Activated CD4-positive, alpha-beta memory T cell treated with anti-CD3 and anti-CD28 coated beads, Interleukin-2, amount 10 ng/mL, durations not matched to agents 7 days and 5 days (primary cell): ENCODE results near the gene SH2D4B. TPM values are rescaled to one million over a fixed set of nuclear protein-coding genes. Genes with fewer than 3 reads are reported as not detected.

Experiments used
- CTCF ChIA-PET: fragments of 350-600 bp; sonication (Branson Sonifier 250); formaldehyde crosslinking; loops from one replicate; lab custom pipeline; 2021; ENCODE audit warnings: antibody characterized with exemption, inconsistent platforms; lab: Charles Lee
- POLR2A ChIA-PET: fragments of 350-600 bp; sonication (Branson Sonifier 250); formaldehyde crosslinking; loops from one replicate; lab custom pipeline; 2021; ENCODE audit warnings: antibody characterized with exemption; lab: Charles Lee
- DNase-seq: peaks from one replicate; pipeline ENCODE4 v3.0.0-alpha.2; 2020
- H3K27ac Mint-ChIP-seq: one replicate; pipeline ENCODE4 v1.8.0; 2021; ENCODE audit warnings: mild to moderate bottlenecking, mixed read lengths
- H3K27me3 Mint-ChIP-seq: one replicate; pipeline ENCODE4 v1.8.0; 2021; ENCODE audit warnings: mixed read lengths
- H3K36me3 Mint-ChIP-seq: one replicate; pipeline ENCODE4 v1.8.0; 2021; ENCODE audit warnings: low read depth, mixed read lengths
- H3K4me1 Mint-ChIP-seq: one replicate; pipeline ENCODE4 v1.8.0; 2021; ENCODE audit warnings: mixed read lengths
- H3K4me3 Mint-ChIP-seq: one replicate; pipeline ENCODE4 v1.8.0; 2021; ENCODE audit warnings: mild to moderate bottlenecking, mixed read lengths
- H3K9me3 Mint-ChIP-seq: one replicate; pipeline ENCODE4 v1.8.0; 2021; ENCODE audit warnings: mixed read lengths
- total RNA-seq, 2 experiments: library from RNA; stranded (reverse); gene quantifications; one replicate each; pipeline ENCODE4 v1.2.3, GENCODE V29; 2021

Gene SH2D4B
- total RNA-seq, 2 experiments from 2014 or later, result 0.13 to 0.15 TPM

DNA sequence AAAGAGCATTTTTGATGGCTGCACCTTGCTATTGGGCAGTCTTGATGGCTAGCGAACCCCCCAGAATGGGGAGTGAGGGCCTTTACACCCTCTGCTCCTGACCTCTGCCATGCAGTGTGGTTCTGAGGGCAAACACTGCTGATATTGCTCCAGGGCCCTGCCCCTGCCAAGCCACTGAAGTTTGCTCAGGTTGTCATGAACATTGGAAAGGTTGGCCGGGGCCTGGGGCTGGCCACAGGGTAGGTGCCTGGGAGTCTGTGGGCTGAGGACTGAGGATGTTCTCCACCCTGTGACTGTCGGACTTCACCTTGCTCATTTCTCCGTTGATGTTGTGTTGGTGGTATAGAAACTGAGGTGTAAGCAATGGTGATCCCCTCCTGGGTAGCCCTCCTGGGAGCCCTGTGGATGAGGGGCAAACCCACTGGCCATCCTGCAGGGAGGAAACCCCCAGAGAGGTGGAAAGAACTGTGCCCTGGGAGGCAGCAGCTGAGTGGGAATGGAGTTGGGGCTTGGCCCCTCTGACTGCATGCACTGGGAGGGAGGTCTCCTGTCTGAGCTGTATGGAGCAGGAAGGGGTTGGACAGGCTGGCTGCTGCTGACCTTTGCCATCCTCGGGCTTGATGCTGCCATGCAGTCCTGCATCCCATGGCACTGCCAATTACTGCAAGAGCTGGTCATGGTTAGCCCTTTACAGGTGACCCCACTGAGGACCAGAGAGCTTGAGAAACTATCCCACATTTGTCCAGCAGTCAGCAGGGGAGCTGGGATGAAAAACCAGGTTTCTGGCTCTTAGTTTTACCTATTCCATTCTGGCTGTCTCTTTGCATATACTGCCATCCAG is 77.1 kb downstream of the SH2D4B start:
- H3K27me3 Mint-ChIP-seq, result peaks cover 1% of the 10 kb centered on the region
- H3K36me3 Mint-ChIP-seq, result no peaks in the 10 kb centered on the region
- H3K9me3 Mint-ChIP-seq, result no peaks in the 10 kb centered on the region
- H3K27ac Mint-ChIP-seq, result no peak overlapping the region
- no peak overlapping the region for H3K4me3 Mint-ChIP-seq
- POLR2A ChIA-PET, result no interaction called here
- H3K4me1 Mint-ChIP-seq, result no peaks in the 10 kb centered on the region
- no peak for DNase-seq
- CTCF ChIA-PET, result interaction anchor here (1.0 kb wide), 1 partner anchor 237 kb away, joined by 3 read pairs; no protein-coding TSS in a partner anchor

DNA sequence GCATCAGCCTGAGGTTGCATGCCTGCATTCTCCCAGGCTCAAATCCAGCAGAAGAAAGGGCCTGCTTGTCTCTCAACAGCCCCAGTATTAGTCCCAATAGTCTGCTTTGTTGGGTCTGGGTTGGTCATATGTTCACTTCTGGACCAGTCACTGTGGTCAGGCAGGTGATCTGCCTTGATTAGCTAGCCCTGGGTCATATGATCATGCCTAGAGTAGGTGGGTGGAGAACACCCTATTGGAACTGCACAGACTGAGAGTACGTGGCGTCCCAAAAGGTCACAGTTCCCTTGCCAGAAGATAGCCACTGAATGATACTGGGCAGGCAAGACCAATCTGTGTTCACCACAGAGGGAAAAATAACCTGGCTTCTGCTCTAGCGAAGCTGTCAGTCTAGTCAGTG is 80.1 kb downstream of the SH2D4B start:
- no peaks in the 10 kb centered on the region for H3K9me3 Mint-ChIP-seq
- no peaks in the 10 kb centered on the region for H3K36me3 Mint-ChIP-seq
- ChIA-PET CTCF (interaction anchor here (1.0 kb wide), 1 partner anchor 18 kb away, joined by 3 read pairs; no protein-coding TSS in a partner anchor), POLR2A (no interaction called here)
- no peak for DNase-seq
- H3K27me3 Mint-ChIP-seq, result peaks cover 1% of the 10 kb centered on the region
- H3K4me3 Mint-ChIP-seq, result no peak overlapping the region
- H3K27ac Mint-ChIP-seq, result no peak overlapping the region
- H3K4me1 Mint-ChIP-seq, result no peaks in the 10 kb centered on the region

DNA sequence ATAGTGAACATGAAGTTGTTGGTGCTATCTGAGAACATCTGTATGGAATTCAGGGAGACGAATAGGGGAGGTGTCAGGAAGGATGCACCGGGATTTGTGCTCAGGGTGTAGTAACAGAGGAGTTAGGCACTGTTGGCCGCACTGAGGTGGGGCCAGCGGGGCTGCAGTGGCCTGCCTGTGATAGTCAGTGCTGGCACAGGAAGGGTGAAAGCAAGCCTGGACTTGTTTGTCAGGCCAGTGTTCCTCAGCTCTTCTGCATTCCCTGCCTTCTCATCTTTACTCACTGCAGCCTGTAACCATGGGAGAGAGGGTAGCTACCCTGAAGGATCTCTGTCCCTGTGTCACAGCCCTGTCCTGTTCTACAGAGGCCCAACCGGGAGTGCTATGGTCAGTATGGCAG is 81.3 kb downstream of the SH2D4B start:
- H3K36me3 Mint-ChIP-seq, result no peaks in the 10 kb centered on the region

DNA sequence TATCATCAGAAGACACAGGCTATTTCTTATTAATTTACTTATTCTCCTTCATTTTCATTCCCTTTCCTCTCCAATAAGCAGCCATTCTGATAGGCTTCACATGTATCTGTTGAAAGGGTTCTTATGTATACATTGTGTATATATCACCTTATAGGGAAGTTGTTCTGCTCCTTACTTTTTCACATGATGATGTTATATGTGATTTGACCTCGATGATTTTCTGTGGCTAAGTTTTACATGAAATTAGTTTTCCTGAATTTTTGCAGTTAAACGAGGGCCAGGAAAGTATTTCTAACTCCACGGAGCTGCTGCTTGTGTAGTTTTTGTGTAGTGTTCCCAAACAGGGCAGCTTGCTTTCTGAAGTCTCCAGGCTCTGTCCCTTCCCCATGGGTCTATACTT is 84.5 kb downstream of the SH2D4B start:
- Mint-ChIP-seq H3K36me3 (no peaks in the 10 kb centered on the region), H3K9me3 (no peaks in the 10 kb centered on the region), H3K27me3 (peaks cover 2% of the 10 kb centered on the region), H3K4me1 (no peaks in the 10 kb centered on the region), H3K4me3 (no peak overlapping the region), H3K27ac (no peak overlapping the region)
- DNase-seq, result no peak
- ChIA-PET CTCF (interaction anchor here (1.6 kb wide), 1 partner anchor 41 kb away, joined by 4 read pairs; no protein-coding TSS in a partner anchor), POLR2A (no interaction called here)

More for the DNA sequence above, 81.3 kb downstream of the SH2D4B start:
- Mint-ChIP-seq H3K4me3 (no peak overlapping the region), H3K27ac (no peak overlapping the region), H3K4me1 (no peaks in the 10 kb centered on the region), H3K27me3 (no peaks in the 10 kb centered on the region), H3K9me3 (no peaks in the 10 kb centered on the region)
- CTCF ChIA-PET, result no interaction called here
- POLR2A ChIA-PET, result no interaction called here
- DNase-seq, result no peak

DNA sequence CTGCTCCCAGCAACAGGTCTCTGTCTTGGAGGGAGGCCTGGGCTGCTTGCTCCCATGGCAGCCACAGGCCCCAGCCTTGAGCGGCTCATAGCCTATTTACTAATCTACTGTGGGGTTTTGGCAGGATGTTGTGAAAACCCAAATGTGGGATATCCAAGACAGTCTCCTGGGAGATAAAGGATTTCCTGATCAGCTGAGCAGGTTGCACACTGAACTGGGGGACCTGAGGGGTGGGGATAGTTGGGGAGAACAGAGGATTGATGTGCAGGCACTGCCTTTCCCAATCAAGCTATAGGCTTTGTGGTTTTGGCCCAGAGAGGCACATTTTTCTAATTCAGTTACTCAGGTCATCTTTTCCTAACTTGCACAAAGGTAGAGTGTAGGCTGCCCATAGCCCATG is 92.6 kb downstream of the SH2D4B start:
- Mint-ChIP-seq H3K36me3 (no peaks in the 10 kb centered on the region), H3K4me1 (no peaks in the 10 kb centered on the region), H3K4me3 (no peak overlapping the region), H3K27me3 (peaks cover 2% of the 10 kb centered on the region), H3K9me3 (no peaks in the 10 kb centered on the region), H3K27ac (no peak overlapping the region)
- ChIA-PET POLR2A (no interaction called here), CTCF (interaction anchor here (0.9 kb wide), 1 partner anchor 252 kb away, joined by 3 read pairs; no protein-coding TSS in a partner anchor)
- DNase-seq, result no peak

DNA sequence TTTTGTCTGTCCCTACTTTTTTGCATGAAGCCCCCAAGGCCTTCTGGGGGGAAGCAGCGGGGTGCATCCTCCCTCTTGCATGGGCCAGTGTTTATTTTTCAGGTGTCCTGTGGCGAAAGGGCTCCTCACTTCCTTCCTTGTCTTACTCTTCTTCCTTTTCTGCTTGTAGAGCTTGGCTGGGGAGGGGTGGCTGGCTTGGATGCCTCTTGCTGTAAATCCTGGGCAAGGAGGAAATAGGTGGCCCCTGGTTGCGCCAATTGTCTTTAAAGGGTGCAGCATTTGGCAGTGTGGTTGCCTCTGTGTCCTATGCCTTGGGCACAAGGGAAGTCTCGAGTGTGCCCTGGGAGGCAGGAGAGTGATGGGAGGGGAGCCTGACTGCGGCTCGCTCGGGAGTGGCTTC is 95.0 kb downstream of the SH2D4B start:
- ChIA-PET CTCF (no interaction called here), POLR2A (no interaction called here)
- Mint-ChIP-seq H3K36me3 (no peaks in the 10 kb centered on the region), H3K27ac (no peak overlapping the region), H3K4me3 (no peak overlapping the region), H3K9me3 (no peaks in the 10 kb centered on the region), H3K27me3 (no peaks in the 10 kb centered on the region), H3K4me1 (no peaks in the 10 kb centered on the region)
- no peak for DNase-seq

DNA sequence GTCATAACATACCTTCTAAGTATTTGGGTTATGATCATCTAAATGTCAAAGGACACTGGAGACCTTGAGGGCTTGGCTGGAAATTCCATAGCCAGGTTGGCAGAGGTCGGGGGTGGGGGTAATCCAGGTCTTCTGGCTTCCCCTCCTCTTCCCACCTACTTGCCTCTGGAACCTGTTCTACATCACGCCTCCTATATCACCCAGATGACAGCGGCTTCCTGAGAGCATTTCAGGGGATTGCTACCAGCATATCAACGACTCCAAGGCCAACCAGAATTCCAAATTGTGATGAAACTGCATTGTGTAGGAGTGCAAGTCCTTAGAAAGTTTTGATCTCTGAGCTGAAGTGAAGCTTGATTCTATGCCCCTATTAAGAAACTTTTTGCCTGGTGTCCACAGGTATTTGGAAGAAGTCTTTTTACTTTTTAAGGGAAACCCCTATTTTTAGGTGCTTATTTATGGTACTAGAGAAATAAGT is 95.7 kb downstream of the SH2D4B start:
- Mint-ChIP-seq H3K36me3 (no peaks in the 10 kb centered on the region), H3K4me1 (no peaks in the 10 kb centered on the region), H3K27me3 (peaks cover 1% of the 10 kb centered on the region), H3K27ac (no peak overlapping the region), H3K4me3 (no peak overlapping the region), H3K9me3 (no peaks in the 10 kb centered on the region)
- no peak for DNase-seq
- ChIA-PET CTCF (no interaction called here), POLR2A (no interaction called here)

DNA sequence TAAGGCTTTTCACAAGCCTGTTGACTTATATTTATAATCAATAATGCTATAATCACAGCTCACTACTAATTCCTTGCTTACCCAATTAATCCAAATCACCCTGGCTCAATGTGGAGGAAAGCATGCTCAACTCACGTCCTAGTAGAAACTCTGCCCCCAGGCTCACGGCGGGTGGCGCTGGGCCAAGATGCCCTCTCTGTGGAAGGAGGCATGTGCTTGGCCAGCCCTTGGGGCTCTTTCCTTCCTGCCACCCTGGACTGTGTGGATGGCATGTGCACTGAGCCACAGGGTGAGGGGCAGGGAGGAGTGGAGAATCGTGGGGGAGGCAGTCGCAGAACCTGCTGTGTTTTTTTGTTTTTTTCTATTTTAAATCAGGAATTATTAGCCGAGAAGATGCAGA is 96.2 kb downstream of the SH2D4B start:
- Mint-ChIP-seq H3K27ac (no peak overlapping the region), H3K27me3 (peaks cover 6% of the 10 kb centered on the region), H3K9me3 (no peaks in the 10 kb centered on the region), H3K4me3 (no peak overlapping the region), H3K4me1 (no peaks in the 10 kb centered on the region), H3K36me3 (no peaks in the 10 kb centered on the region)
- ChIA-PET POLR2A (no interaction called here), CTCF (no interaction called here)
- no peak for DNase-seq

DNA sequence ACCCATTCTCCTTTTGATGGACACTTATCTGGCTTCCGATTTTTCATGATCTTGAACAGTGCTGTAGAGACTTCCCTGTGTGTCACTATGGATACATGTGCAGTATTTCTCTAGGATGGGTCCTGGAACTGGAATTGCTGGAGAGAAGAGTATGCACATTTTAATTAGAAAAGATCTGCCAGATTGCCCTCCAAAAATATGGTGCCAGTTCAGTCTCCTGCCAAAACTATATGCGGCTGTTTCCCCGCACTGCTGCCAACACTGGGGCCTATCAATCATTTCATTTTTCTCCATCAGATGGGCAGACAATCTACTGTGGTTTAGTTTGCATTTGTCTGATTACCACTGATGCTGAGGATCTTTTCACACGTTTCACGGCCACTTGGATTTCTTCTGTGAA is 105.0 kb downstream of the SH2D4B start:
- ChIA-PET POLR2A (no interaction called here), CTCF (no interaction called here)
- no peak for DNase-seq
- Mint-ChIP-seq H3K9me3 (no peaks in the 10 kb centered on the region), H3K27me3 (peaks cover 25% of the 10 kb centered on the region), H3K4me3 (no peak overlapping the region), H3K36me3 (no peaks in the 10 kb centered on the region), H3K4me1 (no peaks in the 10 kb centered on the region), H3K27ac (no peak overlapping the region)

DNA sequence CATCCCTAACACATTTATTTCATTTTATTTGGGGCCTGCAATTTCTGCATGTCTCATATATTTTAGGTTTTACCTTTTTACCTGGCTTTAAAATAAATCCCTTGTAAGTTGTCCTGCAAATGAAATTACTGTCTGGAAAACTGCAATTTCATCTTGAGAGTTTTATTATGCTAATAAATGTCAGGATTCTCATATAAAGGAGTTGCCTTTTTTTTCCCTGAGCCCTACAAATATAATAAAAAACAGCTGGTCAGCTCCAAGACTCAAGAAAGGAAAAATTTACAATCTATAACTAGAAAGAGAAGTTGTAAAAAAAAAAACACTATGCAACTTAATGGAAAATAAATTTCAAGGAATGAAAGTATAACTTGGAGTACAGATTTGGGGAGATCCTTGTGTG is 108.7 kb downstream of the SH2D4B start:
- Mint-ChIP-seq H3K27me3 (peaks cover 10% of the 10 kb centered on the region), H3K9me3 (no peaks in the 10 kb centered on the region), H3K27ac (no peak overlapping the region), H3K4me3 (no peak overlapping the region), H3K4me1 (no peaks in the 10 kb centered on the region), H3K36me3 (no peaks in the 10 kb centered on the region)
- DNase-seq, result no peak
- CTCF ChIA-PET, result no interaction called here
- POLR2A ChIA-PET, result no interaction called here

DNA sequence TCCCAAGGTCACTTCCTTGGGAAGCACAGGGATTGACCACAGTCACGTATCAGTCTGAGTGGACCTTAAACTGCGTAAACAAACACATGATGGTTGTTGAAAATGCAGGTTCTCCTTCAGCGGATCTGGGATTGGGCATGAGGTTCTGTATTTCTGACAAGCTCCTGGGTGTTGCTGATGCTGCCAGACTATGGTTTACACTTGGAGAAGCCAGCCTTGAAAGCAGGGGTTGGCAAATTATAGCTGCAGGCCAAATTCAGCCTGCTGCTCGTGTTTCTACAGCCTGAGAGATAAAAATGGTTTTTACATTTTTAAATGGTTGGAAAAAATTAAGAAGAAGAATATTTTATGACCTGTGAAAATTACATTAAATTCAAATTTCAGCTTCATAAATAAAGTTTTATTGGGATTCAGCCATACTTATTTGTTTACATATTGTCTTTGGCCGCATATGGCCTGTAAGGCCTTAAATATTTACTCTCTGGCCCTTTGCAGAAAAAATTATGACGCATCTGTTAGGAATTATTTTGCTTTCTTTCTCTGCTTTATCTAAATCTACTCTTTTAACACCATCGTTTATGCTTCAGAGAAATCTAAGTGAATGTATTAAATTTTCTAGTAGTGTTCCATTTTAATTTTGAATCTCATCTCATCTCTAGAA is 109.6 kb downstream of the SH2D4B start:
- peaks cover 10% of the 10 kb centered on the region for H3K27me3 Mint-ChIP-seq
- no peaks in the 10 kb centered on the region for H3K36me3 Mint-ChIP-seq
- POLR2A ChIA-PET, result no interaction called here
- no peak for DNase-seq
- no peak overlapping the region for H3K27ac Mint-ChIP-seq
- H3K4me1 Mint-ChIP-seq, result no peaks in the 10 kb centered on the region
- no peaks in the 10 kb centered on the region for H3K9me3 Mint-ChIP-seq
- no peak overlapping the region for H3K4me3 Mint-ChIP-seq
- CTCF ChIA-PET, result interaction anchor here (1.0 kb wide), 1 partner anchor 16 kb away, joined by 3 read pairs; no protein-coding TSS in a partner anchor

DNA sequence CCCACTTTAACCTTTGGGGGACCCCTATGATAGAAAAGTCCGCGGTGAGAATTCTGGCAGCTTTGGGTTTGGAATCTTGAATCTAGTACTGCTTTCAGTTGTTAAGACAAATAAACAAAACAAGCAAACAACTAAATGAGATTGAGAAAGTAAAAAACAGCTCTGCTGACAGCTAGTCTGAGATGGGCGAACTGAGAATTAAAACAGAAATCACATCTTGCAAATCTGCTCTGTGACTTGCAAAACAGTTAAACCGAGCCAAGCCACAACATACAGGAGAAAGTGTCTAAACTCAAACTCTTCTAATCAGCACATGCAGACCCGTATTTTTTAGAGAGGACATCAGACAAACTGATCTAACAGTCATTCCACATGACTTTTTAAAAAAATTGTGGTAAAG is 110.4 kb downstream of the SH2D4B start:
- H3K27me3 Mint-ChIP-seq, result peaks cover 5% of the 10 kb centered on the region
- H3K36me3 Mint-ChIP-seq, result no peaks in the 10 kb centered on the region
- no peaks in the 10 kb centered on the region for H3K4me1 Mint-ChIP-seq
- no peak for DNase-seq
- no peak overlapping the region for H3K27ac Mint-ChIP-seq
- ChIA-PET CTCF (no interaction called here), POLR2A (no interaction called here)
- no peak overlapping the region for H3K4me3 Mint-ChIP-seq
- no peaks in the 10 kb centered on the region for H3K9me3 Mint-ChIP-seq

DNA sequence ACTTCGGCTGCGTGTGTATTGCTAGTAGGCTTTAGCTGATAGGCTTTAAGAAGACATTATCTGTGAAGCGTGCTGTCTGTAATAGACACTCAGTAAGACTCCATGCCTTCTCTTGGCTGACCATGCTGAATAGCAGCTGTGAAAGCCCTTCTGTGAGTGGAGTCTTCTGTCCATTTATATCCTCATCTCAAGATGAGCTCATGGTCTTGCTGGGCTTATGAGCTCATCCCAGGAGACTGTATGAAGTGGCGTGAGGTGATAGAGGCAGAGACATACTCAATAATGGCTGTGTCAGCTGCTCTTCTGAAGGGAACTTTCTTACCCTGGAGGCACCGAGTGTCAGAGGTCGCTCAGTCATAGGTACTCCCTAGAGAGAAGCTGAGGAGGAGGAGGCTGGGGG is 111.5 kb downstream of the SH2D4B start:
- Mint-ChIP-seq H3K27ac (no peak overlapping the region), H3K27me3 (peaks cover 3% of the 10 kb centered on the region), H3K9me3 (no peaks in the 10 kb centered on the region), H3K36me3 (no peaks in the 10 kb centered on the region), H3K4me1 (no peaks in the 10 kb centered on the region), H3K4me3 (no peak overlapping the region)
- ChIA-PET CTCF (no interaction called here), POLR2A (no interaction called here)
- no peak for DNase-seq
